ENCODE measurements around the gene RHOG. TPM values are rescaled to one million over a fixed set of nuclear protein-coding genes. Genes with fewer than 3 reads are reported as not detected.

Gene RHOG
- polyA plus RNA-seq, 1 donor from 2014 or later = not detected

DNA sequence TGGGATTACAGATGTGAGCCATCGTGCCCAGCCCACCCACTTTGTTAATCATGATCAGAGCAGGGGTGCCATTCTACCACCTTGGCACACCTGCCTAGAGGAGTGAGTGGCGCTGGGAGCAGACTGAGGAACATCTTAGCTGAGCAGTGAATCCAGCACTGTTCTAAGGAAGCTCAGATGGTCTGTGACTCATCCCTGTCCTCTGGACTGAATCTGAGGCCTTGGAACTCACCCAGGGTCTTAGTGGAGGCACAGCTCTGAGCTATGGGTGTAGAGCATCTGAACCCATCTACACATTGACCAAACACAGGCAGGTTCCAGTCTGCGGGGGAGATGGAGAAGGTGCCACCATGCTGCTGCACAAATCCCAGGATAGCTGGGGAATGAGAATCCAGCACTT is 17.5 kb downstream of the RHOG start:
- Histone ChIP-seq H3K9me2 (ENCODE audit: insufficient read depth, low read length) (no peaks in the 10 kb centered on the region), H3K4me3 (ENCODE audit: low read length) (no peak overlapping the region), H3K9ac (ENCODE audit: low read length) (no peak overlapping the region), H3K27ac (ENCODE audit: low read length) (no peak overlapping the region), H3K36me3 (ENCODE audit: insufficient read depth, low read length) (no peaks in the 10 kb centered on the region), H4K20me1 (ENCODE audit: insufficient read depth) (no peaks in the 10 kb centered on the region), H3K4me2 (ENCODE audit: low read length) (no peak overlapping the region), H2AFZ (ENCODE audit: low read depth, low read length) (no peak overlapping the region), H3K79me2 (replicated peaks; ENCODE audit: insufficient read depth, low read length) (no peaks in the 10 kb centered on the region), H3K27me3 (ENCODE audit: insufficient read depth, low read depth, low read length) (no peaks in the 10 kb centered on the region), H3K9me3 (ENCODE audit: low read length) (no peaks in the 10 kb centered on the region), H3F3A (ENCODE audit: insufficient read depth, low read length, poor library complexity, severe bottlenecking) (no peaks in the 10 kb centered on the region)
- TF ChIP-seq RAD21 (conservative IDR thresholded peaks at IDR 0.05) = no peak
- TF ChIP-seq REST (IDR thresholded peaks at IDR 0.05; ENCODE audit: borderline replicate concordance) = no peak
- no peak for TF ChIP-seq EZH2 (IDR thresholded peaks at IDR 0.05; ENCODE audit: borderline replicate concordance, insufficient read depth, low read length, poor library complexity, severe bottlenecking)
- no peak for TF ChIP-seq SMC3 (conservative IDR thresholded peaks at IDR 0.05; ENCODE audit: poor library complexity)

GRCh38 chr11:3822312-3822711 is 18.4 kb downstream of the RHOG start:
- Histone ChIP-seq H3K4me2 (ENCODE audit: low read length) (no peak overlapping the region), H3K9ac (ENCODE audit: low read length) (no peak overlapping the region), H2AFZ (ENCODE audit: low read depth, low read length) (no peak overlapping the region), H3K27ac (ENCODE audit: low read length) (no peak overlapping the region), H3K79me2 (replicated peaks; ENCODE audit: insufficient read depth, low read length) (no peaks in the 10 kb centered on the region), H3K36me3 (ENCODE audit: insufficient read depth, low read length) (no peaks in the 10 kb centered on the region), H4K20me1 (ENCODE audit: insufficient read depth) (no peaks in the 10 kb centered on the region), H3K4me3 (ENCODE audit: low read length) (no peak overlapping the region), H3K9me2 (ENCODE audit: insufficient read depth, low read length) (no peaks in the 10 kb centered on the region), H3K27me3 (ENCODE audit: insufficient read depth, low read depth, low read length) (no peaks in the 10 kb centered on the region), H3F3A (ENCODE audit: insufficient read depth, low read length, poor library complexity, severe bottlenecking) (no peaks in the 10 kb centered on the region), H3K9me3 (ENCODE audit: low read length) (no peaks in the 10 kb centered on the region)
- TF ChIP-seq RAD21 (conservative IDR thresholded peaks at IDR 0.05) = no peak
- TF ChIP-seq EZH2 (IDR thresholded peaks at IDR 0.05; ENCODE audit: borderline replicate concordance, insufficient read depth, low read length, poor library complexity, severe bottlenecking) = no peak
- TF ChIP-seq EP300 (conservative IDR thresholded peaks at IDR 0.05; ENCODE audit: poor library complexity, severe bottlenecking) = no peak
- no peak for TF ChIP-seq MXI1 (conservative IDR thresholded peaks at IDR 0.05; ENCODE audit: poor library complexity, severe bottlenecking)
- TF ChIP-seq SMC3 (conservative IDR thresholded peaks at IDR 0.05; ENCODE audit: poor library complexity) = no peak
- no peak for TF ChIP-seq POLR2AphosphoS5 (IDR thresholded peaks at IDR 0.05)
- no peak for TF ChIP-seq TAF1 (IDR thresholded peaks at IDR 0.05; ENCODE audit: low read depth)
- no peak for TF ChIP-seq REST (IDR thresholded peaks at IDR 0.05; ENCODE audit: borderline replicate concordance)
- TF ChIP-seq, protein P1, sequence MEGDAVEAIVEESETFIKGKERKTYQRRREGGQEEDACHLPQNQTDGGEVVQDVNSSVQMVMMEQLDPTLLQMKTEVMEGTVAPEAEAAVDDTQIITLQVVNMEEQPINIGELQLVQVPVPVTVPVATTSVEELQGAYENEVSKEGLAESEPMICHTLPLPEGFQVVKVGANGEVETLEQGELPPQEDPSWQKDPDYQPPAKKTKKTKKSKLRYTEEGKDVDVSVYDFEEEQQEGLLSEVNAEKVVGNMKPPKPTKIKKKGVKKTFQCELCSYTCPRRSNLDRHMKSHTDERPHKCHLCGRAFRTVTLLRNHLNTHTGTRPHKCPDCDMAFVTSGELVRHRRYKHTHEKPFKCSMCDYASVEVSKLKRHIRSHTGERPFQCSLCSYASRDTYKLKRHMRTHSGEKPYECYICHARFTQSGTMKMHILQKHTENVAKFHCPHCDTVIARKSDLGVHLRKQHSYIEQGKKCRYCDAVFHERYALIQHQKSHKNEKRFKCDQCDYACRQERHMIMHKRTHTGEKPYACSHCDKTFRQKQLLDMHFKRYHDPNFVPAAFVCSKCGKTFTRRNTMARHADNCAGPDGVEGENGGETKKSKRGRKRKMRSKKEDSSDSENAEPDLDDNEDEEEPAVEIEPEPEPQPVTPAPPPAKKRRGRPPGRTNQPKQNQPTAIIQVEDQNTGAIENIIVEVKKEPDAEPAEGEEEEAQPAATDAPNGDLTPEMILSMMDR (IDR thresholded peaks at IDR 0.05; ENCODE audit: poor library complexity, severe bottlenecking) = no peak
